Right lobe of liver (tissue), 4 donors: ENCODE data around the gene API5.

ENCODE experiments used
- POLR2A ChIP-seq: fragments of 450-650 bp; IDR thresholded peaks from one replicate; pipeline ENCODE4 v1.6.1; 2017; ENCODE audit warnings: antibody characterized with exemption, mild to moderate bottlenecking
- TF ChIP-seq, protein P1 (sequence below), 4 donors: fragments of 200-600 bp in 3 of 4; fragments of 450-650 bp in 1 of 4; IDR thresholded peaks; one replicate each; pipeline versions ENCODE4 v1.5.1 to v1.8.0; 2016 to 2022; ENCODE audit warnings: antibody characterized with exemption in 4 of 4, mild to moderate bottlenecking in 2 of 4
- donor health status: DM: no; HTN: no; CAD: no.
- donor health status: DM: no; HTN: no; CAD: no.
- donor health status: DM: no; HTN: yes; CAD: no.

DNA sequence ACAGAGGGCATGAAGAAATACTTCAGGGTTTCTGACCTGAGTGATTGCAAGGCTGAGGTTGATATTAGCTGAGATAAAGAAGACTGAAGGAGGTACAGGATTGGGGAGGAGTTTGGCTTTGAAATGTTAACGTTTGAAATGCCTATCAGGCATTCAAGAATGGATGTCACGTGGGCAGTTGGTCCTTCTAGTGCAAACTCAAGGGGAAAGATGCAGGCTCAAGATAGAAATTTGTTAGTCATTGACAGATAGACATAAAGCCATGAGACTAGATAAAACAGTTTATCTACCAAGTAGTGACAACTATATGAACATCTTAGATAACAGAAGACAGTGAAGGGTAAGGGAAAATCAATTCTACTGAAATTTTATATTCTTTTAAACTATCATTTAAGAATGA lies 70.0 kb downstream of the API5 start:
- TF ChIP-seq, protein P1, sequence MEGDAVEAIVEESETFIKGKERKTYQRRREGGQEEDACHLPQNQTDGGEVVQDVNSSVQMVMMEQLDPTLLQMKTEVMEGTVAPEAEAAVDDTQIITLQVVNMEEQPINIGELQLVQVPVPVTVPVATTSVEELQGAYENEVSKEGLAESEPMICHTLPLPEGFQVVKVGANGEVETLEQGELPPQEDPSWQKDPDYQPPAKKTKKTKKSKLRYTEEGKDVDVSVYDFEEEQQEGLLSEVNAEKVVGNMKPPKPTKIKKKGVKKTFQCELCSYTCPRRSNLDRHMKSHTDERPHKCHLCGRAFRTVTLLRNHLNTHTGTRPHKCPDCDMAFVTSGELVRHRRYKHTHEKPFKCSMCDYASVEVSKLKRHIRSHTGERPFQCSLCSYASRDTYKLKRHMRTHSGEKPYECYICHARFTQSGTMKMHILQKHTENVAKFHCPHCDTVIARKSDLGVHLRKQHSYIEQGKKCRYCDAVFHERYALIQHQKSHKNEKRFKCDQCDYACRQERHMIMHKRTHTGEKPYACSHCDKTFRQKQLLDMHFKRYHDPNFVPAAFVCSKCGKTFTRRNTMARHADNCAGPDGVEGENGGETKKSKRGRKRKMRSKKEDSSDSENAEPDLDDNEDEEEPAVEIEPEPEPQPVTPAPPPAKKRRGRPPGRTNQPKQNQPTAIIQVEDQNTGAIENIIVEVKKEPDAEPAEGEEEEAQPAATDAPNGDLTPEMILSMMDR (IDR thresholded peaks at IDR 0.05) = no peak
- TF ChIP-seq POLR2A = no peak
